GM18520 (cell line): ENCODE data around the gene SH2B2.
"Not testable (repeated sequence)": the region's sequence is repeated elsewhere in the genome, so short reads cannot be mapped to it uniquely, and the experiment has no call there.

Source experiments
- ATAC-seq: cut with Tn5 transposase; IDR thresholded peaks from one replicate; pipeline ENCODE4 v1.9.1; 2021; ENCODE audit not compliant: unreplicated experiment

Gene SH2B2

DNA sequence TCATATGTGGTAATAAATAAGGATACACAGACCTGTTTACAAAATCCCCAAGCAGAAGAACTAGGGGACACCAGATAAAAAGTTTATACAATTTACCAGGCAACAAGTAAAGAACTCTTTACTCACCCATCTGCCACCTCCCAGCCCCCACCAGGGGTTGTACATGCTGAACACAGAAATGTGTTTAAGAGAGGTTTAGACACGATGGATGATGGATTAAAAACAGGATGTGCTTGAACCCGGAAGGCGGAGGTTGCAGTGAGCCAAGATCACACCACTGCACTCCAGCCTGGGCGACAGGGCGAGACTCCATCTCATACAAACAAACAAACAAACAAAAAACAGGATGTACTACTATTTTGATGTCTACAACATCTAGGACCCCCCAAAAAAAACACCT lies 42.2 kb downstream of the SH2B2 start:
- not testable (repeated sequence) for ATAC-seq

DNA sequence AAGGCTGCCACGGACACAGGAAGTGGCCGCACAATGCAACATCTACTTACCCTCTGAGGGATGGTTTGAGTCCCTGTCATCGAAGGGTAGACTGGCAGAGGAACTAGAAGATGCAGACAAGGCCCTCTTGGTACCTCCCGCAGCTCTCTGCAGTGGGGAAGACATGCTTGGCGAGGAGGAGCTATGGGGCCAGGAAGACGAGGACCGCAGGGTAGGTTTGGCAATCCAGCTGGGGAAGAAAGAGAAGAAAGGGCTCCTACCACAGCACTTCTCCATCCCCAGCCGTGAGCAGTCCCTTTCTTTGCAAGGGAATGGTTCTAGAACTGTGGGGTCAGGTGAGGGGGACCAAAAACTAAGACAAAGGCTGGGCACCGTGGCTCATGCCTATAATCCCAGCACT lies 42.7 kb downstream of the SH2B2 start:
- not testable (repeated sequence) for ATAC-seq

DNA sequence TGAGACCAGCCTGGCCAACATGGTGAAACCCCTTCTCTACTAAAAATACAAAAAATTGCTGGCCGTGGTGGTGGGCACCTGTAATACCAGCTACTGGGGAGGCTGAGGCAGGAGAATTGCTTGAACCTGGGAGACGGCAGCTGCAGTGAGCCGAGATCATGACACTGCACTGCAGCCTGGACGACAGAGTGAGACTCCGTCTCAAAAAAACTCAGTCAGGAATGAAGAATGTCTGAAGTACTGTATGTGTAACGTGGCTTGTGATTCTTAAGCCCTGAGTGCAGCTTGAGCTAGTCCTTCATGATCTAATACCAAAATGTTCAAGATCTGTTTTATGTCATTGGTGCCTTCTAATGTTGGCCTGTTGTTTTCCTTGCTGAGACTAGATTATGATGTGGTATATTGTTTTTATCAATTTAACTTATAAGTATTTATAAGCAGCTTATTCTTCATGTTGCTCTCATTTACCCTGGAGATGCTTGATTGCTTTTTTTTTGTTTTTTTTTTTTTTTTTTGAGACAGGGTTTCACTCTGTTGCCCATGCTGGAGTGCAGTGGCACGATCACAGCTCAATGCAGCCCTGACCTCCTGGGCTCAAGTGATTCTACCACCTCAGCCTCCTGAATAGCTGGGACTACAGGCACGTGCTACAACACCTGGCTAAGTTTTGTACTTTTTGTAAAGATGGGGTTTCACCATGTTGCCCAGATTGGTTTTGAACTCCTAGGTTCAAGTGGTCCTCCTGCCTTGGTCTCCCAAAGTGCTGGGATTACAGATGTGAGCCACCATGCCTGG lies 44.2 kb downstream of the SH2B2 start:
- not testable (repeated sequence) for ATAC-seq

DNA sequence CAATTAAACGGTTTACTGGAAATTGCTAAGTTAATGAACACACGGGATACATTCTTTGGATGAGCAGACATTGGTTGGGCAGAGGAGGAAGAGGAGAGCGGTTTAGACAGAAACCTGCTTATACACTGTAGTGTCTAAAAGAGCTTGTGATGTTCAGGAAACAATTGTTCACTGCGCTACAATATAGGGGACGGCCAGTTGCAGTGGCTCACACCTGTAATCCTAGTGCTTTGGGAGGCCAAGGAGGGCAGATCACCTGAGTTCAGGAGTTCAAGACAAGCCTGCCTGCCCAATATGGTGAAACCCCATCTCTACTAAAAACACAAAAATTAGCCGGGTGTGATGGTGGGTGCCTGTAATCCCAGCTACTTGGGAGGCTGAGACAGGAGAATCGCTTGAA lies 48.9 kb downstream of the SH2B2 start:
- not testable (repeated sequence) for ATAC-seq

DNA sequence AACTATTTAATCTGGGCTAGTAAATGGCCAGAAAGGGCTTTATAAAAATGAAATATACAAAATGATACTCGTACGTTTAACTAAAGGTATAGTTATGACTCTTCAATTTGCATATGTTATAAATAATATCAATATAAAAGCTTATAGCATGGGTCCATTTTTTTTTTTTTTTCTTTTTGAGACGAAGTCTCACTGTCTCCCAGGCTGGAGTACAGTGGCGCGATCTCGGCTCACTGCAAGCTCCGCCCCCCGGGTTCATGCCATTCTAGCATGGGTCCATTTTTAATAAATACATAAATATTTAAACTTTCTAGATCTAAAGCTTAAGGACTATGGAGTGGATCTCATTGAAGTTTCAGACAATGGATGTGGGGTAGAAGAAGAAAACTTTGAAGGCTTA lies 50.3 kb downstream of the SH2B2 start:
- ATAC-seq = not testable (repeated sequence)

DNA sequence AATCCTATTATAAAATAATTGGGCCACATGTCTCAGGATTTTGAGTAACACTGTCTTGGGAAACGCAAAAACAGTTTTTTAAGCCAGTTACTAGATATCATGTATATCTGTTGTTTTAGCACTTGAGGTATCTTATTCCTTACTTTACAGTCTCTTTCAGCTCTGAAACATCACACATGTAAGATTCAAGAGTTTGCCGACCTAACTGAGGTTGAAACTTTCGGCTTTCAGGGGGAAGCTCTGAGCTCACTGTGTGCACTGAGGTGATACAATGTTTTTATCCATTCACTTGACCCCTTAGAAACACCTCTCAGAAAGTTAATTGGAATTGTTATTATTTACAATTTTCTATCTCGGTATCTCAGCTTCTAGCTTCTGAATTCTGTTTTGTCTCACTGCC lies 50.8 kb downstream of the SH2B2 start:
- not testable (repeated sequence) for ATAC-seq

DNA sequence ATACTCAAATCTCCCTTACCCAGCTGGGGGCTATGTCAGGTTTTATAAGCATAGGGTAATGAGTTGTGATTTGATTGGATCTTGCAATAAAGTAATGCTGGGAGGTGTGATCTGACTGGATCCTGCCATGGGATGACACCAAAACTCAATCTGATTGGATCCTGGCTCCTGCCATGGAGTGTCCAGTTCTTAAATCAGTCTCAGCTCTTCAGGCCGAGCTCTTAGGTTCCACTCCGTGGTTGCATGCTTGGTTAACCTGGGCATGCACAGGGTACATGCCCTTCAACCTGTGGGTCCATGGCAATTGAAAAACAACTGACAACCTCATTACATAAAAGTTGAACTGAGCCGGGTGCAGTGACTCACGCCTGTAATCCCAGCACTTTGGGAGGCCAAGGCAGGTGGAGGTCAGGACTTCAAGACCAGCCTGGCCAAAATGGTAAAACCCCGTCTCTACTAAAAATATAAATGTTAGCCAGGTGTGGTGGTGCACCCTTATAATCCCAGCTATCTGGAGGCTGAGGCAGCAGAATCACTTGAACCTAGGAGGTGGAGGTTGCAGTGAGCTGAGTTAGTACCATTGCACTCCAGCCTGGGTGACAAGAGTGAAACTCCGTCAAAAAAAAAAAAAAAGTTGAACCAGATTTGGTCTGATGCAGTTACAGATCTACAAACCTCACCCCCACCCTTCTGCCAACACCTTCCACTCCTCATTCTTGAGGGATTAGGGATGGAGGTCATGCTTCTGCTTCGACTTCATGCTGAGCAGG lies 54.1 kb downstream of the SH2B2 start:
- not testable (repeated sequence) for ATAC-seq

DNA sequence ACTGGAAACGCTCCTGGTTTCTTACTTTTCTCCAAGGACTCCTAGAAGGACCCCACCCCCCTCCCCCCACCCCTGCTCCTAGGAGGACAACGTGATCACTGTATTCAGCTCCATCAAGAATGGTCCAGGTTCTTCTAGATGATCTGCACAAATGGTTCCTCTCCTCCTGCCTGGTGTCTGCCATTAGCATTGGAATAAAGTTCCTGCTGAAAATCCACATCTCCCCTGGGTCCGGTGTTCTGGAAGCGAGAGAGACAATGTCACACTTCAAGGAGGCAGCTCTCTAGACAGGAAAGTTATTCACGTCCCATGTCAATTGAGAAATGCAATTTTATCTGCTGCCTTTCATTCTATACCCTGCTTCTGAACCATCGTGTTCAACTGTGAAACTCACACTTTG lies 60.3 kb downstream of the SH2B2 start:
- ATAC-seq = not testable (repeated sequence)

DNA sequence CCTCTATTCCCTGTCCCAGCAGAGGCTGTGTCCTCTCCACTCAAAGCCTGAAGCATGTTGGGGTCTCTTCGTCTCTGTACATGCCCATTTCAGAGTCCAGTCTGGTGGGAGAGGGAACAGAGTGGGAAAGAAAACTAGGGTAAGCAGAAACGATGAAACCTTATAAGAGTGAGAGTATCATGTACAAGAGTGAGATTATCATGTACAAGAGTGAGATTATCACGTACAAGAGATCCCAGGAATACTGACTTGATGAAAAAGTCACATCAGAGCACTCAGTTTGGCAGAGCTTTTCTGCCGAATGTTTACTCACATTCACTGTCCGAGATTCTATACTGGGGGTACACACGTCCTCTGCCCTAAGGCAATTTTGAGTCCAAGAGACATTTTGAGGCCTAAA lies 69.7 kb downstream of the SH2B2 start, which contains the start of gene SPDYE6:
SPDYE6 (minus strand) TSS at position 101 of the 400 bp plus-strand sequence. CDS start 421 bp downstream, outside the sequence.
- not testable (repeated sequence) for ATAC-seq

DNA sequence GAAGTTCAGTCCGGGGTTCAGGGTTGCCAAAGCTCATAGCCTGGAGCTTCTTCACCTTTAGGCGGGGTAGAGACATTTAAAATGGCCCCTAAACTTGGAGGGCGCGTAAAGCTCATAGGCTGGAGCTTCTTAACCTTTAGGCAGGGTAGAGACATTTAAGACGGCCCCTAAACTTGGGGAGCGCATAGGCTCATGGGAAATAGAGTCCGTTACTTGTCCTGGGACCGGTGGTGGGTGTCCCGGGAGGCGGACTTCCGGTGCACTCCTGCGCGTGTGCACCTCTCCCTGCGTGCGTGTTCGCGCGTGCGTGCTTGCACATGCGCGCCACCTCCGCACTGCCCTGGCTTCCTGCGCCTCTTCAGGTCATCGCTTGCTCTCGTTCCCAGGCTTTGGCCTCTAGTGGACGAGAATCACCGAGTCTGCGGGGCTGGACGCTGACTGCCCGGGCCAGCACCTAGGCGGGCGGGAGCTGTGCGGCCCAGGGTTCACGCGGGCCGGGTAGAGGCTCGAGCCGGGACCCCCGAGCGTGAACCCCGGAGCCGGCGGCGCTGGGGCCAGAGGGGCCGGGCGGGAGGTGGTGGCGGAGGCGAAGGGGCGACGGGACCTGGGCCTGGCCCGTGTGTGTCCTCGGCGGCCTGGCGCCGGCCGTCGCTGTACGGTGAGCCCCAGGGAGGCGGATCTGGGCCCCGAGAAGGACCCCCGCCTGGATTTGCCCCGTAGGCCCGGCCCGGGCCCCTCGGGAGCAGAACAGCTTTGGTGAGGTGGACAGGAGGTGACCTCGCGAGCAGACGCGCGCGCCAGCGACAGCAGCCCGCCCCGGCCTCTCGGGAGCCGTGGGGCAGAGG lies 77.1 kb downstream of the SH2B2 start:
- ATAC-seq = peak; percentile 98

DNA sequence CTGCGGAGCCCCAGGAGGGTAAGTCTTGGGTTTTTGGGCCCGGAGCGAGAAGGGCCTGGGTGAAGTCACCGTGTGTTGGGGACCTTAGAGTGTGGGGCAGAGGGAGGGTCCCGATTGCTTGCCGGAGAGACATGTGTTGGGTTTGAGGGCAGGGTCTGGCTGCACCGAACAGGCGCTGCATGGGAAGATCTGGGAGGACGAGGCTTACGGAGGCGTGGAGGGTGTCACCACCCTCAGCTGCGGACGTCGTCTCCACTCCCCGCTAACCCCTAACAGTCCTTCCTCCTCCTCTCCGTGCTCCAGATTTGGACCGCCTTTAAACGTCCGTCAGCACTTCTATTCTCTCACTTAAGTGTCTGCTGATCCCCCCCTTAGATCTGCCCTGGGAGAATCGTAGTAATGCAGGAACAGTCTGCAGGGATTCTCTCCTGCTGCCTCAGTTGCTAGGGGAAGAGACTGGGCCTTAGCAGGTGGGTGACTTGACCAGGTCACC lies 77.8 kb downstream of the SH2B2 start:
- ATAC-seq = not testable (repeated sequence)

DNA sequence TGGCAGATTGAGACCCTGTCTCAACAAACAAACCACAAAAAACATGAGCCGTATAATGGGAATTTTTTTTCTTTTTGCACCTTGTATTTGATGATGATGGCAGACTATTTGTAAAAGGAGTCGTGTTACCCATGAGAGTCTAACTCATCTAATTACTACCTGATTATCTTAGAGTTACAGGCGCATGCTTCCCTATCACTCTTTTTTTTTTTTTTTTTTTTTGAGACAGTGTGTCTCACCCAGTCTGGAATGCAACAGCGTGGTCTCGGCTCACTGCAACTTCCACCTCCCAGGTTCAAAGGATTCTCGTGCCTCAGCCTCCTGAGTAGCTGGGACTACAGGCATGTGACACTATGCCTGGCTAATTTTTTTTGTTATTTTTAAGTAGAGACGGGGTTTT lies 78.7 kb downstream of the SH2B2 start:
- not testable (repeated sequence) for ATAC-seq

DNA sequence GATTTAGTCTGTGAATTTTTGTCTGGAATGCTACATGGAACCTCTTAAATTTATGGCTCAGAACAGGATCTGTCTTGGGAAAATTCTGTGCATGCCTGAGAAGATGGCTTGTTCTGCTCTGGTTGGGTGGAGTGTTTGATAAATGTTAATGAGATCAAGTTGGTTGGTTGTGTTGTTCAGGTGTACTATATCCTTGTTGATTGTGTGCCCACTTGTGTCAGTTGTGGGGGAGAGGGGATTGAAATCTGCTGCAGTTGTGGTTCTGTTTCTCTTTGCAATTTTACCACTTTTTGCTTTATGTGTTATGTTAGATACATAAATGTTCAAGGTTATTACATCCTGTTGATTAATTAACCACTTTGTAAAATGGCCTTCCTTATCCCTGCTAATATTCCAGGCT lies 83.4 kb downstream of the SH2B2 start:
- ATAC-seq = not testable (repeated sequence)
